ENCODE measurements around the gene SRPK2.
"Not testable (repeated sequence)": the region's sequence is repeated elsewhere in the genome, so short reads cannot be mapped to it uniquely, and the experiment has no call there.

GRCh38 chr7:105332661-105333060 is 56.1 kb downstream of the SRPK2 start:
- TF ChIP-seq POLR2A (IDR thresholded peaks at IDR 0.05; ENCODE audit: low read depth, low read length); POLR2AphosphoS5 (IDR thresholded peaks at IDR 0.05; ENCODE audit: low read depth, low read length); PAX5 (IDR thresholded peaks at IDR 0.05; ENCODE audit: insufficient read depth, low read length, severe bottlenecking); TAF1 (IDR thresholded peaks at IDR 0.05; ENCODE audit: low read depth, low read length): not testable (repeated sequence)
